HepG2 (cell line): ENCODE measurements around the gene CCDC34. TPM values are rescaled to one million over a fixed set of nuclear protein-coding genes. Genes with fewer than 3 reads are reported as not detected.

Source experiments
- ATAC-seq: fragments of 200-7000 bp; cut with Tn5 transposase; 3 replicates; pipeline ENCODE4 v1.9.1; 2020; ENCODE audit warnings: mild to moderate bottlenecking, moderate library complexity
- BruUV-seq: library from RNA; stranded (reverse); fragments of 400-500 nt; replicated peaks from 2 replicates; lab custom pipeline; 2021; lab: Mats Ljungman, UMichigan
- CTCF ChIA-PET: fragments of 300-600 bp; formaldehyde crosslinking; extraction: SDS; loops from one replicate; lab custom pipeline; 2021; ENCODE audit warnings: low total read pairs, inconsistent platforms, low intra/inter-chr PET ratio; lab: Yijun Ruan, JAX
- POLR2A ChIA-PET: fragments of 350-600 bp; sonication (Branson Sonifier 250); formaldehyde crosslinking; loops from one replicate; lab custom pipeline; 2020; ENCODE audit warnings: antibody characterized with exemption, inconsistent platforms; lab: Yijun Ruan, JAX
- DNase-seq: peaks from one replicate; pipeline ENCODE4 v3.0.0-alpha.2; 2015; ENCODE audit warnings: low spot score
- FAIRE-seq: peaks from 3 replicates; lab custom pipeline; 2011; peaks lifted over from hg19 to GRCh38; lab: Jason Lieb, UNC
- H2AFZ ChIP-seq: one replicate; pipeline ENCODE4 v1.6.1; 2011; ENCODE audit warnings: low read length, inconsistent platforms
- H3K27ac ChIP-seq: fragments of 300-600 bp; 3 replicates; pipeline ENCODE4 v1.8.0; 2011; ENCODE audit warnings: mixed run types, mild to moderate bottlenecking, mixed read lengths, low read length, inconsistent platforms; ENCODE audit not compliant: insufficient read depth; ENCODE audit errors: extremely low read length
- H3K27me3 ChIP-seq, 2 experiments: fragments of 200-600 bp in 1 of 2; 2 replicates in 1 of 2; 3 replicates in 1 of 2; pipeline versions ENCODE4 v1.6.0 to v1.8.0; 2011; ENCODE audit warnings: low read length in 2 of 2, mild to moderate bottlenecking in 2 of 2, moderate library complexity in 2 of 2, inconsistent platforms in 1 of 2; ENCODE audit not compliant: insufficient read depth in 2 of 2, control insufficient read depth in 1 of 2
- H3K36me3 ChIP-seq, 2 experiments: fragments of 200-600 bp in 1 of 2; replicated peaks in 1 of 2; 2 replicates in 1 of 2; 3 replicates in 1 of 2; pipeline versions ENCODE4 v1.5.1 to v1.8.0; 2011; ENCODE audit warnings: low read length in 2 of 2, inconsistent platforms in 1 of 2; ENCODE audit not compliant: insufficient read depth in 2 of 2, control insufficient read depth in 1 of 2
- H3K4me1 ChIP-seq: 2 replicates; pipeline ENCODE4 v1.5.1; 2012; ENCODE audit warnings: low read length, inconsistent platforms; ENCODE audit not compliant: insufficient read depth
- H3K4me2 ChIP-seq: 2 replicates; pipeline ENCODE4 v1.6.0; 2011; ENCODE audit warnings: low read depth, low read length, inconsistent platforms
- H3K4me3 ChIP-seq, 3 experiments: fragments of 200-600 bp in 1 of 3; sonication (generic), shearing (Covaris generic) in 1 of 3; replicated peaks in 1 of 3; 2 replicates each; pipeline ENCODE4 v1.5.1; 2011 to 2016; ENCODE audit warnings: low read length in 3 of 3, inconsistent platforms in 2 of 3, low read depth in 2 of 3, mild to moderate bottlenecking in 2 of 3, control low read depth in 1 of 3, mixed read lengths in 1 of 3; ENCODE audit not compliant: insufficient read depth in 1 of 3
- H3K79me2 ChIP-seq: one replicate; pipeline ENCODE4 v1.6.1; 2011; ENCODE audit warnings: low read length, inconsistent platforms; ENCODE audit not compliant: insufficient read depth
- H3K9ac ChIP-seq: 2 replicates; pipeline ENCODE4 v1.6.0; 2011; ENCODE audit warnings: mild to moderate bottlenecking, low read depth, low read length, inconsistent platforms; ENCODE audit not compliant: insufficient read depth
- H3K9me3 ChIP-seq: 2 replicates; pipeline ENCODE4 v1.5.1; 2012; ENCODE audit warnings: mild to moderate bottlenecking, low read length
- H4K20me1 ChIP-seq: 2 replicates; pipeline ENCODE4 v1.6.0; 2011; ENCODE audit warnings: inconsistent platforms, mild to moderate bottlenecking, low read length, moderate library complexity; ENCODE audit not compliant: insufficient read depth
- CHD4 ChIP-seq: fragments of 200-600 bp; sonication (generic); IDR thresholded peaks from 2 replicates; pipeline ENCODE4 v1.7.0; 2017; ENCODE audit warnings: mild to moderate bottlenecking, low read length, borderline replicate concordance
- CREB1 ChIP-seq, 2 experiments: fragments of 450-650 bp in 1 of 2; IDR thresholded peaks; 2 replicates each; pipeline ENCODE4 v1.6.1; 2016 to 2017; ENCODE audit warnings: control low read depth in 1 of 2, mild to moderate bottlenecking in 1 of 2, missing compliant biosample characterization in 1 of 2, missing genetic modification characterization in 1 of 2
- ESRRA ChIP-seq: sonication (generic); formaldehyde crosslinking; IDR thresholded peaks from 2 replicates; pipeline ENCODE4 v1.5.1; 2020; ENCODE audit warnings: mild to moderate bottlenecking, low read depth, missing genetic modification reagents
- HHEX ChIP-seq: IDR thresholded peaks from 2 replicates; pipeline ENCODE4 v1.6.1; 2016; ENCODE audit warnings: control low read depth
- KLF12 ChIP-seq: sonication (generic); formaldehyde crosslinking; IDR thresholded peaks from 2 replicates; pipeline ENCODE4 v1.4.0; 2020; ENCODE audit warnings: missing genetic modification reagents, borderline replicate concordance
- PCBP2 ChIP-seq: fragments of 200-400 bp; formaldehyde crosslinking; optimal IDR thresholded peaks from 2 replicates; pipeline ENCODE3; 2018; ENCODE audit warnings: low read length, low read depth; ENCODE audit not compliant: poor library complexity, severe bottlenecking
- SRSF1 ChIP-seq: fragments of 200-400 bp; formaldehyde crosslinking; optimal IDR thresholded peaks from 2 replicates; pipeline ENCODE3; 2017; ENCODE audit warnings: mild to moderate bottlenecking, low read depth, low read length, moderate library complexity
- TBP ChIP-seq: sonication (generic); formaldehyde crosslinking; IDR thresholded peaks from 2 replicates; pipeline ENCODE4 v1.5.0; 2020; ENCODE audit warnings: missing genetic modification reagents
- ZFP36L2 ChIP-seq: sonication (generic); formaldehyde crosslinking; IDR thresholded peaks from 2 replicates; pipeline ENCODE4 v1.4.0; 2020; ENCODE audit warnings: missing genetic modification reagents
- ZNF431 ChIP-seq: sonication (generic); formaldehyde crosslinking; IDR thresholded peaks from 2 replicates; pipeline ENCODE4 v1.9.0; 2022; ENCODE audit warnings: missing genetic modification reagents, low read depth, mild to moderate bottlenecking, borderline replicate concordance
- ZNF652 ChIP-seq: IDR thresholded peaks from 2 replicates; pipeline ENCODE4 v1.6.1; 2016; ENCODE audit warnings: low read depth, borderline replicate concordance
- WGBS: methylation state at CpG from one replicate; pipeline ENCODE4 v1.1.6; 2017; ENCODE audit warnings: low lambda C conversion rate; 5-methylcytosine and 5-hydroxymethylcytosine counted together
- in situ Hi-C: cut with HindIII; loops from 2 replicates; pipeline ENCODE4 v1.10.0; 2017; ENCODE audit warnings: low pct_unique_long_range_greater_than_20kb; ENCODE audit not compliant: extremely low pct_ligation_motif_present
- intact Hi-C: fragments of 100-400 bp; cut with micrococcal nuclease; formaldehyde crosslinking; loops from one replicate; pipeline ENCODE4 v1.10.0; 2022; ENCODE audit not compliant: unreplicated experiment
- polyA plus RNA-seq, 8 experiments: library from polyadenylated mRNA; depleted of rRNA in 3 of 8; stranded (reverse) in 7 of 8; unstranded in 1 of 8; fragments of >200 nt; fragmentation: Illumina TruSeq in 4 of 8; extraction: Trizol in 4 of 8; gene quantifications; 2 replicates each; pipeline versions ENCODE4 v1.2.1 to v1.2.3, GENCODE V29; 2011 to 2016; ENCODE audit warnings: low read depth in 4 of 8, missing spikeins in 1 of 8, mixed read lengths in 1 of 8; ENCODE audit not compliant: insufficient read depth in 1 of 8
- total RNA-seq, 5 experiments: library from RNA; depleted of rRNA; stranded (reverse); fragments of >200 nt; fragmentation: Illumina TruSeq; extraction: Trizol; gene quantifications; 2 replicates each; pipeline ENCODE4 v1.2.3, GENCODE V29; 2016; ENCODE audit warnings: low read depth in 1 of 5
- TF ChIP-seq, protein P1 (sequence below): sonication (generic); formaldehyde crosslinking; IDR thresholded peaks from 2 replicates; pipeline ENCODE4 v1.5.0; 2020; ENCODE audit warnings: mild to moderate bottlenecking, missing genetic modification reagents, borderline replicate concordance

The CCDC34 gene
- total and polyA plus RNA-seq, 2 of the 13 experiments (the other 11 are each of a cell fraction or from before 2014, with no cell fraction given): 7.6 to 34.3 TPM

- TF ChIP-seq KLF12 (CRISPR knock-in tag): no peak
- no peak for TF ChIP-seq CHD4
These were observed 32.7 kb upstream of the CCDC34 start (continued) for GRCh38 chr11:27395556-27396258.

DNA sequence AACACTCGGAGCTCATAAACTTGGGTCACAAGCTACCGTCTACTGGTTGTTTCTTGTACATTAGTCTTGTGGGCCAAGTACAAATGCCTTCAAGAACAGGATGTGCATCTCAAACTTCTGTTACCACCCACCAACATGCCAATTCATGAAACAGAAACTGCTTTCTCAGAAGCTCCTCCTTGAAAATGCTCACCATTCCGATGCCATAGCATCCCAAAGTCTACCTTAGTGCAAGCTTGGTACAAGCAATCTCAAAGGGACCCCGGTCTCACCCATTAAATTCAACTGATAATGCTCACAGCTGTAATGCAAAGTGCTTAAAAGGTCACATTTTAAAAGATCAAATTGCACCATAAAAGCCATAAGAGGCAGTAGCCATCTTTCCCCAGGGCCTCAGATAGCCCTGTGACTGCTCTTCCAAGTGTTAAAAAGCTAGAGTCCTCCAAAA lies 31.8 kb upstream of the CCDC34 start:
- peak overlapping the region; percentile 93 for H3K27ac ChIP-seq
- no peak for ATAC-seq
- 90% methylated on average over 4 of the region's 4 CpGs for WGBS
- peaks cover 7 to 15% of the 10 kb centered on the region in 2 experiments for H3K36me3 ChIP-seq
- FAIRE-seq: no peak
- peak overlapping the region; percentile 95 for H3K4me2 ChIP-seq
- H3K4me3 ChIP-seq: peak overlapping the region in 1 of 3 experiments; percentile 4; a peak in 1 of 6 replicates
- ChIA-PET POLR2A (interaction anchor here (1.2 to 4.2 kb wide), 14 partner anchors 8 to 193 kb away, joined by 3 to 65 read pairs (median 6); partner anchors contain the start of genes CCDC34 and LGR4), CTCF (no interaction called here)
- H3K9ac ChIP-seq: peak overlapping the region; percentile 47; the same call in 1 of the 2 replicates
- H4K20me1 ChIP-seq: no peaks in the 10 kb centered on the region
- H3K9me3 ChIP-seq: no peaks in the 10 kb centered on the region
- peaks cover 99% of the 10 kb centered on the region for H3K4me1 ChIP-seq
- no peak for DNase-seq
- intact Hi-C loops: loop anchor here (2.0 to 5.0 kb wide), 4 partner anchors 72 to 213 kb away; no protein-coding TSS in a partner anchor
- no peak overlapping the region for H2AFZ ChIP-seq
- in situ Hi-C loops: loop anchor here (5.0 kb wide), 1 partner anchor 72 kb away; no protein-coding TSS in a partner anchor
- no peaks in the 10 kb centered on the region for H3K27me3 ChIP-seq
- TF ChIP-seq CREB1 (IDR thresholded peaks at IDR 0.05) (no peak), CREB1 (CRISPR knock-in tag; IDR thresholded peaks at IDR 0.05) (0 out of 2 replicates have a peak, but pooled peaks have one; percentile 9), PCBP2 (no peak), TBP (CRISPR knock-in tag) (no peak), HHEX (CRISPR knock-in tag) (no peak), ZFP36L2 (no peak), ZNF431 (CRISPR knock-in tag) (no peak), SRSF1 (no peak), ZNF652 (CRISPR knock-in tag) (0 out of 2 replicates have a peak, but pooled peaks have one; percentile 3), ESRRA (no peak)
- TF ChIP-seq, protein P1, sequence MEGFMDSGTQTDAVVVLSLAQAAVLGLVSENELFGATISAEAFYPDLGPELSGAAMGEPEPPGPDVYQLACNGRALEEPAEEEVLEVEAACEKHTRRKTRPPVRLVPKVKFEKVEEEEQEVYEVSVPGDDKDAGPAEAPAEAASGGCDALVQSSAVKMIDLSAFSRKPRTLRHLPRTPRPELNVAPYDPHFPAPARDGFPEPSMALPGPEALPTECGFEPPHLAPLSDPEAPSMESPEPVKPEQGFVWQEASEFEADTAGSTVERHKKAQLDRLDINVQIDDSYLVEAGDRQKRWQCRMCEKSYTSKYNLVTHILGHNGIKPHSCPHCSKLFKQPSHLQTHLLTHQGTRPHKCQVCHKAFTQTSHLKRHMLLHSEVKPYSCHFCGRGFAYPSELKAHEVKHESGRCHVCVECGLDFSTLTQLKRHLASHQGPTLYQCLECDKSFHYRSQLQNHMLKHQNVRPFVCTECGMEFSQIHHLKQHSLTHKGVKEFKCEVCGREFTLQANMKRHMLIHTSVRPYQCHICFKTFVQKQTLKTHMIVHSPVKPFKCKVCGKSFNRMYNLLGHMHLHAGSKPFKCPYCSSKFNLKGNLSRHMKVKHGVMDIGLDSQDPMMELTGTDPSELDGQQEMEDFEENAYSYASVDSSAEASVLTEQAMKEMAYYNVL (CRISPR knock-in tag): no peak
- peaks cover 64% of the 10 kb centered on the region for H3K79me2 ChIP-seq
- BruUV-seq: no TSS peak
